ENCODE measurements around the gene FUNDC1.

Gene FUNDC1

GRCh38 chrX:44474410-44474809, 68.2 kb downstream of the FUNDC1 start:
- no peak for DNase-seq
